ENCODE results near the gene OR8S1.

OR8S1 gene

DNA sequence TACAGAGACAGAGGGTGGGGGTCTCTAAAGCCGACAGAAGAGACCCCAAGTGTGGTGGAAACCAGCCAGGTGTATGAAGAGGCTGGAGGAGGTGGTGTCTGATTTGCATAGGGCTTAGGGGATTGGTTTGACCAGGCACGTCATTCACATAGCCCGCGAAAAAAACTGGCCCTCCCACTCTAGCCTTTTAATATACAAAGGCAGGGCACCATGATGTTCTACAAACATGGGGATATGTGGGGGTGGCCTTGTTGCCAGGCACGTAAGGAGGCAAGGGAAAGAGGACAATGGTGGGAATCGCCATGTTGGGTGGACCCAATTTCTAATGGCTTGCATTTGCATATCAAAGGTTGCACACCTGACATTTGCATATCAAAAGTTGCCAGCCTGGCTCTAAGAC lies 31.2 kb downstream of the OR8S1 start:
- no peak for DNase-seq (ENCODE audit: low read depth)

- no peak for DNase-seq (ENCODE audit: low read depth)
Measured at GRCh38 chr12:48557919-48558318, 32.5 kb downstream of the OR8S1 start.

DNA sequence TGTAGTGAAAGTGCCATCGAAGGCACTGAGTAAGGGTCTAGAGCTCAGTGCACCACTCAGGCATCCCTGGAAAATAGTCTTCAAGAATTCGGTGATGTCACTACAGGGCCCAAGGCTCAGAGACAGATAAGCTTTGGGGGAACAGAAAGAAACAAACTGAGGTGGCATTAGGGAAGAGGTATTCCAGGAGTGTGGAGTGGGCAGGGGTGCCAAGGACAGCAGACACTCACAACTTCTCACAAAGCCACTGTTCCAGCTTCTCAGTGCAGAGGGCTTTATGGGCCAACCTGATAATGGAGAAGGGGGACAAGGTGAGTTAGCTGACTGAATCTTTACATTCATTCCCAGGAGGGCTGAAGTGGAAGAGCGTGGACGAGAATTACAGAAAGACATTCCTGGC lies 42.3 kb downstream of the OR8S1 start:
- DNase-seq (ENCODE audit: low read depth) = no peak

DNA sequence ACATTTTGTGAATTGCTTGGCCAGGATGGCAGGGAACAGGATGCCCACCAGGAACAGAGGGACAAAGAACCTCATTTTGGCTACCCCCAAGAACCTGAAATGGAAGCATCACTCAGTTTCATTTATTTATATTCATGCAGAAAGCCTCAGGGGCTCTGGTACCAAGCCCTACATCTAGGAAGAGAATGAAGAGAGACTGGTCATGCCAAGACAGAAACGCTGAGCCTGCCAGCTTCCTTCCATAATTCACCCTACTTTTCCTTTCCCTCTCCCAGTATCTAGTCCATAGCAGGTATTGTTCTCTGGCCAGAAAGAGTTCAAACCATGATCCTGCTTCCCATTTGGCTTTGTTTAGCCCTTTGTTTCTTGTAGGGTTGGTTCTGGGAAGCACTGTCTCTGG lies 44.5 kb downstream of the OR8S1 start, which contains the start of gene LALBA:
Gene LALBA, minus strand, starts transcription at position 101 of the 400 bp plus-strand sequence. Its CDS starts 26 bp downstream, at position 75.
- DNase-seq (ENCODE audit: low read depth) = no peak

- no peak for DNase-seq (ENCODE audit: low read depth)
Measured at GRCh38 chr12:48572326-48572725, 46.9 kb downstream of the OR8S1 start.

All from amniotic epithelial cell (primary cell).